ENCODE data around the gene ZBTB17. TPM values are rescaled to one million over a fixed set of nuclear protein-coding genes. Genes with fewer than 3 reads are reported as not detected.

The ZBTB17 gene
- total and polyA plus RNA-seq, 2 of the 8 experiments (the other 6 are each of a cell fraction or from before 2014, with no cell fraction given): 24.7 to 36.2 TPM

DNA sequence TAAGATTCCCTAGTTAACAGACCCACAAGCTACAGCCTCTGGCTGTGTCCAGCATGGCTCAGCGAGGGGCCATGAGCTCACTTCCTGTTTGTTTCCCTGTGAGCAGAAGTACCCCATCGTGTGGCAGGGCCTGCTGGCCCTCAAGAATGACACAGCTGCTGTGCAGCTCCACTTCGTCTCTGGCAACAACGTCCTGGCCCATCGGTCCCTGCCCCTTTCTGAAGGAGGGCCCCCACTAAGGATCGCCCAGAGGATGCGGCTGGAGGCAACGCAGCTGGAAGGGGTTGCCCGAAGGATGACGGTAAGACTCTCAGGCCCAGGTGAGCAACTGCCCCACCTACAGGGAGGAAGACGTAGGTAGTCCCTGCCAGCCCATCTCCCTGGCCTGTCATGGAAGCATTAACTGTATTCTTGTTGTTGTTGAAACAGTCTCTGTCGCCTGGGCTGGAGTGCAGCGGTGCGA lies 38.2 kb downstream of the ZBTB17 start:
- no peaks in the 10 kb centered on the region; a peak in 1 of 7 replicates for H3K27me3 ChIP-seq (replicated peaks in 1 of 4; ENCODE audit: control insufficient read depth in 3 of 4, extremely low read depth in 1 of 4, insufficient read depth in 3 of 4, low read length in 3 of 4)
- no peak overlapping the region for H3K4me3 ChIP-seq (ENCODE audit: extremely low read depth in 1 of 4, insufficient read depth in 2 of 4, low read depth in 3 of 4, low read length in 4 of 4)
- H3K18ac ChIP-seq (ENCODE audit: extremely low read depth, low read length): no peak overlapping the region
- H3K9me3 ChIP-seq (ENCODE audit: insufficient read depth in 2 of 2, low read depth in 1 of 2, low read length in 1 of 2): no peaks in the 10 kb centered on the region
- DNase-seq (ENCODE audit: low read depth in 1 of 2, low spot score in 2 of 2) (peak in 1 of 2 experiments; percentile 57), FAIRE-seq (no peak)
- no peak overlapping the region for H2BK12ac ChIP-seq (ENCODE audit: low read depth, low read length)
- H3K23ac ChIP-seq (ENCODE audit: insufficient read length): no peak overlapping the region
- 0 out of 7 replicates have a peak overlapping the region, but pooled peaks of 2 of the 4 experiments have one; percentile 7 to 13 for H3K9ac ChIP-seq (replicated peaks in 1 of 4; ENCODE audit: extremely low read depth in 1 of 4, low read depth in 3 of 4, low read length in 3 of 4)
- H2BK15ac ChIP-seq (ENCODE audit: low read length): no peak overlapping the region
- H3K56ac ChIP-seq (replicated peaks; ENCODE audit: insufficient read length, low read depth, low read length): no peak overlapping the region
- no peak overlapping the region for H3K4me2 ChIP-seq (ENCODE audit: insufficient read depth in 1 of 2, low read depth in 2 of 2, low read length in 2 of 2)
- H3K4ac ChIP-seq (replicated peaks; ENCODE audit: insufficient read length, low read depth, low read length): no peak overlapping the region
- TF ChIP-seq RAD21 (IDR thresholded peaks at IDR 0.05 in 1 of 2, conservative IDR thresholded peaks at IDR 0.05 in 1 of 2; ENCODE audit: low read depth in 2 of 2, low read length in 2 of 2) (peak; percentile 45 to 59), SP4 (IDR thresholded peaks at IDR 0.05; ENCODE audit: low read length) (no peak)
- TF ChIP-seq, protein P1, sequence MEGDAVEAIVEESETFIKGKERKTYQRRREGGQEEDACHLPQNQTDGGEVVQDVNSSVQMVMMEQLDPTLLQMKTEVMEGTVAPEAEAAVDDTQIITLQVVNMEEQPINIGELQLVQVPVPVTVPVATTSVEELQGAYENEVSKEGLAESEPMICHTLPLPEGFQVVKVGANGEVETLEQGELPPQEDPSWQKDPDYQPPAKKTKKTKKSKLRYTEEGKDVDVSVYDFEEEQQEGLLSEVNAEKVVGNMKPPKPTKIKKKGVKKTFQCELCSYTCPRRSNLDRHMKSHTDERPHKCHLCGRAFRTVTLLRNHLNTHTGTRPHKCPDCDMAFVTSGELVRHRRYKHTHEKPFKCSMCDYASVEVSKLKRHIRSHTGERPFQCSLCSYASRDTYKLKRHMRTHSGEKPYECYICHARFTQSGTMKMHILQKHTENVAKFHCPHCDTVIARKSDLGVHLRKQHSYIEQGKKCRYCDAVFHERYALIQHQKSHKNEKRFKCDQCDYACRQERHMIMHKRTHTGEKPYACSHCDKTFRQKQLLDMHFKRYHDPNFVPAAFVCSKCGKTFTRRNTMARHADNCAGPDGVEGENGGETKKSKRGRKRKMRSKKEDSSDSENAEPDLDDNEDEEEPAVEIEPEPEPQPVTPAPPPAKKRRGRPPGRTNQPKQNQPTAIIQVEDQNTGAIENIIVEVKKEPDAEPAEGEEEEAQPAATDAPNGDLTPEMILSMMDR (IDR thresholded peaks at IDR 0.05; ENCODE audit: control extremely low read depth in 1 of 3, insufficient read depth in 1 of 3, low read depth in 1 of 3, low read length in 3 of 3): peak in 2 of 3 experiments; percentile 40 to 53; a peak in 3 of 4 replicates
- no peak overlapping the region for H4K91ac ChIP-seq (replicated peaks; ENCODE audit: insufficient read length, low read length)
- no peaks in the 10 kb centered on the region for H3K23me2 ChIP-seq (ENCODE audit: low read depth, low read length)
- no peaks in the 10 kb centered on the region; the same call in 1 of the 2 replicates for H3K79me1 ChIP-seq (ENCODE audit: low read depth, low read length)
- H3K4me1 ChIP-seq (replicated peaks in 1 of 4; ENCODE audit: control insufficient read depth in 3 of 4, insufficient read depth in 4 of 4, low read length in 3 of 4): no peaks in the 10 kb centered on the region
- no peak overlapping the region for H2AK5ac ChIP-seq (ENCODE audit: low read depth, low read length)
- no peak overlapping the region for H3K14ac ChIP-seq (ENCODE audit: insufficient read length)
- H4K8ac ChIP-seq (ENCODE audit: extremely low read depth, insufficient read depth, low read length): no peak overlapping the region
- H4K20me1 ChIP-seq (replicated peaks in 1 of 2; ENCODE audit: control insufficient read depth in 1 of 2, insufficient read depth in 2 of 2, low read length in 2 of 2): peaks cover 2 to 15% of the 10 kb centered on the region in 2 experiments
- 83% methylated on average over 14 of the region's 14 CpGs; no CpG with 5 or more reads in 1 of the 2 experiments for WGBS, 2 experiments (ENCODE audit: extremely low coverage in 1 of 2, insufficient coverage in 1 of 2, insufficient read length in 1 of 2, insufficient replicate concordance in 2 of 2, low coverage in 1 of 2, low lambda C conversion rate in 2 of 2, missing lambda C conversion rate in 1 of 2)
- CTCF ChIA-PET (ENCODE audit: partially characterized antibody): interaction anchor here (0.7 to 4.2 kb wide), 21 partner anchors 11 to 149 kb away, joined by 3 to 30 read pairs (median 4); partner anchors contain the start of genes SPEN and UQCRHL
- peaks cover 23 to 70% (median 37%) of the 10 kb centered on the region in 4 experiments for H3K36me3 ChIP-seq (ENCODE audit: control insufficient read depth in 2 of 4, insufficient read depth in 4 of 4, low read length in 3 of 4)
- H4K5ac ChIP-seq (ENCODE audit: insufficient read length, low read depth, low read length): no peak overlapping the region
- no peak overlapping the region for H2AFZ ChIP-seq (ENCODE audit: low read length)
- H2BK120ac ChIP-seq (replicated peaks; ENCODE audit: low read depth, low read length): no peak overlapping the region
- H2BK5ac ChIP-seq (ENCODE audit: low read depth, low read length): no peak overlapping the region; the same call in 1 of the 2 replicates
- no peaks in the 10 kb centered on the region for H3K79me2 ChIP-seq (ENCODE audit: control insufficient read depth in 1 of 2, insufficient read depth in 2 of 2, low read length in 2 of 2)
- POLR2A ChIA-PET (ENCODE audit: partially characterized antibody): interaction anchor here (1.2 to 1.6 kb wide), 3 partner anchors 12 to 122 kb away, joined by 4 to 6 read pairs (median 5); no protein-coding TSS in a partner anchor
- H2BK20ac ChIP-seq (ENCODE audit: low read length): no peak overlapping the region
- peak overlapping the region; percentile 22; the same call in 1 of the 2 replicates for H3K27ac ChIP-seq (ENCODE audit: low read depth, low read length)

Data from H1 (cell line).